Activated B cell treated with CpG ODN at 0.5 μM for 24 hours (primary cell): ENCODE measurements around the gene LGR6. TPM values are rescaled to one million over a fixed set of nuclear protein-coding genes. Genes with fewer than 3 reads are reported as not detected.

Source experiments
- ATAC-seq: fragments of 200-7000 bp; cut with Tn5 transposase; one replicate; pipeline ENCODE4 v1.10.0; 2021; ENCODE audit warnings: low read depth, mild to moderate bottlenecking, moderate library complexity
- CTCF ChIA-PET: fragments of 350-600 bp; sonication (Branson Sonifier 250); formaldehyde crosslinking; loops from one replicate; lab custom pipeline; 2021; ENCODE audit warnings: antibody characterized with exemption; lab: Charles Lee
- POLR2A ChIA-PET: fragments of 350-600 bp; sonication (Branson Sonifier 250); formaldehyde crosslinking; loops from one replicate; lab custom pipeline; 2021; ENCODE audit warnings: antibody characterized with exemption; lab: Charles Lee
- DNase-seq: peaks from one replicate; pipeline ENCODE4 v3.0.0; 2022
- H3K27ac Mint-ChIP-seq: one replicate; pipeline ENCODE4 v1.8.0; 2020; ENCODE audit warnings: mixed read lengths
- H3K27me3 Mint-ChIP-seq: one replicate; pipeline ENCODE4 v1.8.0; 2021; ENCODE audit warnings: mixed read lengths
- H3K36me3 Mint-ChIP-seq: one replicate; pipeline ENCODE4 v1.8.0; 2021; ENCODE audit warnings: low read depth, mixed read lengths
- H3K4me1 Mint-ChIP-seq: one replicate; pipeline ENCODE4 v1.8.0; 2021; ENCODE audit warnings: mixed read lengths
- H3K4me3 Mint-ChIP-seq: one replicate; pipeline ENCODE4 v1.8.0; 2020; ENCODE audit warnings: mild to moderate bottlenecking, mixed read lengths
- H3K9me3 Mint-ChIP-seq: one replicate; pipeline ENCODE4 v1.8.0; 2020; ENCODE audit warnings: mixed read lengths
- CTCF ChIP-seq: fragments of 200-600 bp; IDR thresholded peaks from one replicate; pipeline ENCODE4 v1.8.0; 2022; ENCODE audit warnings: antibody characterized with exemption, mild to moderate bottlenecking
- intact Hi-C: fragments of 100-400 bp; cut with micrococcal nuclease; formaldehyde crosslinking; loops from one replicate; pipeline ENCODE4 v1.15.1; 2024
- total RNA-seq: library from RNA; stranded (reverse); gene quantifications from 2 replicates; pipeline ENCODE4 v1.2.3, GENCODE V29; 2022

LGR6 gene
- total RNA-seq, 1 donor from 2014 or later = not detected

GRCh38 chr1:202276081-202276715, 82.6 kb downstream of the LGR6 start:
- TF ChIP-seq CTCF = no peak
- ATAC-seq (no peak), DNase-seq (no peak)
- no peaks in the 10 kb centered on the region for H3K4me1 Mint-ChIP-seq
- ChIA-PET POLR2A (no interaction called here), CTCF (no interaction called here)
- no peaks in the 10 kb centered on the region for H3K36me3 Mint-ChIP-seq
- peaks cover 14% of the 10 kb centered on the region for H3K27me3 Mint-ChIP-seq
- intact Hi-C loops = no loop called here
- H3K4me3 Mint-ChIP-seq = no peak overlapping the region
- no peak overlapping the region for H3K27ac Mint-ChIP-seq
- H3K9me3 Mint-ChIP-seq = no peaks in the 10 kb centered on the region

GRCh38 chr1:202276920-202277319, 83.3 kb downstream of the LGR6 start:
- CTCF ChIA-PET = no interaction called here
- no peak for ATAC-seq
- H3K27me3 Mint-ChIP-seq = peaks cover 14% of the 10 kb centered on the region

GRCh38 chr1:202278751-202279150, 85.2 kb downstream of the LGR6 start:
- no peak overlapping the region for H3K4me3 Mint-ChIP-seq
- H3K4me1 Mint-ChIP-seq = no peaks in the 10 kb centered on the region
- DNase-seq (no peak), ATAC-seq (no peak)
- POLR2A ChIA-PET = no interaction called here
- no peak for TF ChIP-seq CTCF
- H3K27ac Mint-ChIP-seq = no peak overlapping the region
- CTCF ChIA-PET = no interaction called here
- no peaks in the 10 kb centered on the region for H3K9me3 Mint-ChIP-seq
- peaks cover 10% of the 10 kb centered on the region for H3K27me3 Mint-ChIP-seq
- intact Hi-C loops = no loop called here
- no peaks in the 10 kb centered on the region for H3K36me3 Mint-ChIP-seq

More at GRCh38 chr1:202276920-202277319, 83.3 kb downstream of the LGR6 start:
- intact Hi-C loops = no loop called here
- Mint-ChIP-seq H3K36me3 (no peaks in the 10 kb centered on the region), H3K9me3 (no peaks in the 10 kb centered on the region), H3K27ac (no peak overlapping the region), H3K4me1 (no peaks in the 10 kb centered on the region), H3K4me3 (no peak overlapping the region)
- POLR2A ChIA-PET = no interaction called here
- no peak for TF ChIP-seq CTCF
- no peak for DNase-seq

- Mint-ChIP-seq H3K27ac (no peak overlapping the region), H3K4me3 (no peak overlapping the region), H3K4me1 (no peaks in the 10 kb centered on the region), H3K36me3 (no peaks in the 10 kb centered on the region), H3K27me3 (peaks cover 6% of the 10 kb centered on the region), H3K9me3 (no peaks in the 10 kb centered on the region)
- ATAC-seq (no peak), DNase-seq (no peak)
- POLR2A ChIA-PET = no interaction called here
- TF ChIP-seq CTCF = no peak
- CTCF ChIA-PET = no interaction called here
- intact Hi-C loops = no loop called here
Observed at GRCh38 chr1:202279806-202280205, 86.2 kb downstream of the LGR6 start.

- Mint-ChIP-seq H3K36me3 (no peaks in the 10 kb centered on the region), H3K4me1 (no peaks in the 10 kb centered on the region), H3K27me3 (peaks cover 8% of the 10 kb centered on the region), H3K27ac (no peak overlapping the region), H3K9me3 (no peaks in the 10 kb centered on the region), H3K4me3 (no peak overlapping the region)
- ATAC-seq = no peak
- no peak for TF ChIP-seq CTCF
- CTCF ChIA-PET = interaction anchor here (2.0 kb wide), 1 partner anchor 88 kb away, joined by 6 read pairs; no protein-coding TSS in a partner anchor
- intact Hi-C loops = no loop called here
- POLR2A ChIA-PET = no interaction called here
- DNase-seq = no peak
Observed at GRCh38 chr1:202280595-202280994, 87.0 kb downstream of the LGR6 start.
